Measurements from ENCODE around the gene SELENOM. TPM values are rescaled to one million over a fixed set of nuclear protein-coding genes. Genes with fewer than 3 reads are reported as not detected.

The SELENOM gene
- total RNA-seq, 1 donor from 2014 or later, result 48.2 TPM

DNA sequence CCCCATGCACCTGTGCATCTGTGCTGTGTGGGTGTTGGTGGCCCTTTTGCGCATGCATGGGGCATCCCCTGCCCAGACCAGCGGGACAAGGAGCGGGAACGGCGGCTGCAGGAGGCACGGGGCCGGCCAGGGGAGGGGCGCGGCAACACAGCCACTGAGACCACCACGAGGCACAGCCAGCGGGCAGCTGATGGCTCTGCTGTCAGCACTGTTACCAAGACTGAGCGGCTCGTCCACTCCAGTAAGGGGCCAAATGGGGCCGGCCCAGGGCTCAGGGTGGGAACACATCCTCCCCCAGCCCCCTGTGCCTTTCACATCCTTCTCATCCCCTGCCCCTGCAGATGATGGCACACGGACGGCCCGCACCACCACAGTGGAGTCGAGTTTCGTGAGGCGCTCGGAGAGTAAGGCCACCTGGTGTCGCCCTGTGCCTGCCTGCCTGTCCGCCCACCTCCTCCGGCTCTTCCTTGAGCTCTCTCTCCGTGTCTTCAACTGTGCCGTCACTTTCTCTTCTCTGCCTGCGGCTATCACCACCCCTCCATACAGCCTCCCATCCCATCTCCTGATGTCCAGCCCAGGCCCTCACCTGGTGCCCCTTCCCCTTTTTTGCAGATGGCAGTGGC lies 10.6 kb downstream of the SELENOM start:
- ATAC-seq, result no peak
- intact Hi-C loops (cut with DNase I), result no loop called here
- peak; percentile 40 for DNase-seq (ENCODE audit: missing footprints)

DNA sequence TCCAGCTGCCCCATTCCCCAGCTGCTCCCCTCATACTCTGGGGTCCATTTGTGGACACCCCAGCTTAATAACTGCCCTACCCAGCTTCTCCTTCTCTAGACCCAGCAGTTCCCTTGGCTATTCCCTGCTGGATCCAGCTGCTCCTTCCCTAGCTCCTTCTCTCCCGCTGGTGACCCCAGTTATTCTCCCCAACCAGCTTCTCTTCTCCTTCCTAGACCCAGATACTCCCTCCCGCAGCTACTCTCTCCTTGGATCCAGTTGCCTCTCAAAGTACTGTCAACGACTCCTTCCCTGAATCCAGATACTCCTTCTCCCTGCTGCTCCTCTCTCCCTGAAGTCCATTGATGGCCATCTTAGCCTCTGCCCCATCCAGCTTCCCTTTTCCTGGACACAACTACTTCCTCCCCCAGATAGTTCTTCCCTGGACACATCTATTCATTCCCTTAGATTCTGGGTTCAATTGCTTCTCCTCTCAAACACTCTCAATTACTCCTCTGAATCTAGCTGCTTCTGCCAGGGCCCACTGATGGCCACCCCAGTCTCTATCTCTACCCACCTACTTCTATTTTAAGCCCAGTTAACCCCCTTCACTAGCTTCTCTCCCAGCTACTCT lies 11.6 kb downstream of the SELENOM start:
- ATAC-seq (no peak), DNase-seq (ENCODE audit: missing footprints) (no peak)
- intact Hi-C loops (cut with DNase I), result loop anchor here (2.0 kb wide), 1 partner anchor 23 kb away; no protein-coding TSS in a partner anchor

DNA sequence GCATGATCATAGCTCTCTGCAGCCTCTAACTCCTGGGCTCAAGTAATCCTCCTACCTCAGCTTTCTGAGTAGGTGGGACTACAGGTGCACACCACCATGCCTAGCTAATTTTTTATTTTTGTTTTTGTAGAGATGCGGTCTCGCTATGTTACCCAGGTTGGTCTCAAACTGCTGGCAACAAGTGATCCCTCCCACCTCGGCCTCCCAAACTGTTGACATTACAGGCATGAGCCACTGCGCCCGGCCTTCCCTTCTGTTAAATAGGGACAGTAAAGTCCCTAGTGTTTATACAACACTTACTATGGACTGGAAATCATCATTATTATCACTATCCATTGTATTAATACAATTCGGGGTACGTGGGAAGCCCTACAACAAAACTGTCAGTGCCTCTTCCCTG lies 12.6 kb downstream of the SELENOM start:
- intact Hi-C loops (cut with DNase I), result loop anchor here (2.0 kb wide), 1 partner anchor 24 kb away; no protein-coding TSS in a partner anchor
- peak; percentile 53 for DNase-seq (ENCODE audit: missing footprints)
- no peak for ATAC-seq

DNA sequence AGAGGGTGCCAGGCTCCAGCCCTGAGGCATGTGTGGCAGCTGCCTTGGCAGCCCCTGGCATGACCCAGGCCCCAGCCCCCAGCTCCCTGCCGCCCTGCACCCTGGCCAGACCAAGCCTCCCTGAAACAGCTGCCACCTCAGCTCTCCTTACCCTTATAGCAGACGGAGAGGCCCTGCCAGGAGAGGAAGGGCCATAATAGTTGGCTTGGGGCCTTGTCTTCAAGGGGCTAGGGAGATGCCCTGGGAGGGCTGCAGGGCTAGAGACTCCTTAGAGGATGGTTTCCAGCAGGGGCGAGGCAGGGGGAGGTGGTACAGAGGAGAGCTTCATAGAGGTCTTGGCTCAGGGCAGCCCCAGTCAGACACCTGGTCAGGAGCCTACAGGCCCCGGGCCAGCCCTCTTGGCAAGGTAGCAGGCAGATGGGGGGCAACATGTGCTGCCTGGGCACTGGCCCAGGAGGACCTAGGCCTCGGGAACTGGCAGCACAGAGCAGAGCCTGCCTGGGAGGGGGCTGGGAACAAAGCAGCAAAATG lies 13.3 kb downstream of the SELENOM start:
- DNase-seq (ENCODE audit: missing footprints) (peak; percentile 85), ATAC-seq (peak; percentile 71)
- intact Hi-C loops (cut with DNase I), result loop anchor here (2.0 kb wide), 1 partner anchor 25 kb away; no protein-coding TSS in a partner anchor

DNA sequence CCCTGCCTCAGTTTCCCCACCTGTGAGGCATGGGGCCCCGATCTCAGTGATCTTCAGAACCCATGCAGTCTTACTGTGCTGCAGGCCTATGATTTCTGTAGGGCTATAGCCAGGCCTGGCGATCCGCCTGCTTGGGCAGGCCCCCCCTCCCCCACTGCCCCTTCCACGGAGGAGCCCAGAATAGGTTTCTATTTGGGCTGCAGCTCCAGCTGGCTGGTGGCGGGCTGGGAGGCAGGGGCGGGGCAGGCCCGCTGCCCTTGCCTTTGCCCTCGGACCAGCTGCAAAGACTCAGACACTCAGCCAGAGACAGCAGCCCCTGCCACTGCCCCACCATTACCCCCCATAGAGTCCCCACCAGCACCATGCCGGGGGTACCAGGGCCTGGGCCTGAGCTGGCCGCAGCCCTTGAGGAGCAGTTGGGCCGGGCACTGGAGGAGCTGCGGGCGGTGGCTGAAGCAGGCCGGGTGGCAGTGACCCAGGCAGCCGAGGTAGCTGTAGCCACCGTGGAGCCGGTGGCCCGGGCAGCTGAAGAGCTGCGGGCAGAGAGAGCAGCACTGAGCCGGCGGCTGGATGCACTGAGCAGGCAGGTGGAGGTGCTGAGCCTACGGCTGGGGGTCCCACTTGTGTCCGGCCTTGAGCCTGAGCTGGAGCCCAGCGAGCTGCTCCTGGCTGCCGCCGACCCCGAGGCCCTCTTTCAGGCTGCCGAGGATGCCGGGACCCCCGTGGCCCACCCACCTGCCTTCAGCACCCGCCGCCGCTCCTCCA lies 14.1 kb downstream of the SELENOM start:
- intact Hi-C loops (cut with DNase I), result no loop called here
- DNase-seq (ENCODE audit: missing footprints) (peak; percentile 79), ATAC-seq (peak; percentile 78)

DNA sequence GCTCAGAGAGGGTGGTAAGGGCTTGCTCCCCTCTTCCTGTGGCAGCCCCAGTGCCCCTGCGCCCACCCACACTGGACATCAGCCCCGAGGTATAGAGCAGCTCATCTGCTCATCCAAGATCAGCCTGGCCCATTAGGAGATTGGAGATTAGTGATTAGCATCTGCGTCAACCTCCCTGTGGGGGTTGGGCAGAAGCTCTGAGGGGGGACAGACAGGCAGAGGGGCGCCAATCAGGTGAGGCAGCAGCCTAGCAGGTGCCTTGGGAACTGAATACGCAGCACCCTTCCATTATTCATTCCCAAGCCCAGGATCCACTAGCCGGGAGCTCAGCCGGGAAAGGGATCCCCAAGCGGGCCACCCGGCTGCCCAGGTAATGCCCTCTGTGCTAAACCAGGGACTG lies 15.2 kb downstream of the SELENOM start:
- DNase-seq (ENCODE audit: missing footprints) (no peak), ATAC-seq (no peak)

DNA sequence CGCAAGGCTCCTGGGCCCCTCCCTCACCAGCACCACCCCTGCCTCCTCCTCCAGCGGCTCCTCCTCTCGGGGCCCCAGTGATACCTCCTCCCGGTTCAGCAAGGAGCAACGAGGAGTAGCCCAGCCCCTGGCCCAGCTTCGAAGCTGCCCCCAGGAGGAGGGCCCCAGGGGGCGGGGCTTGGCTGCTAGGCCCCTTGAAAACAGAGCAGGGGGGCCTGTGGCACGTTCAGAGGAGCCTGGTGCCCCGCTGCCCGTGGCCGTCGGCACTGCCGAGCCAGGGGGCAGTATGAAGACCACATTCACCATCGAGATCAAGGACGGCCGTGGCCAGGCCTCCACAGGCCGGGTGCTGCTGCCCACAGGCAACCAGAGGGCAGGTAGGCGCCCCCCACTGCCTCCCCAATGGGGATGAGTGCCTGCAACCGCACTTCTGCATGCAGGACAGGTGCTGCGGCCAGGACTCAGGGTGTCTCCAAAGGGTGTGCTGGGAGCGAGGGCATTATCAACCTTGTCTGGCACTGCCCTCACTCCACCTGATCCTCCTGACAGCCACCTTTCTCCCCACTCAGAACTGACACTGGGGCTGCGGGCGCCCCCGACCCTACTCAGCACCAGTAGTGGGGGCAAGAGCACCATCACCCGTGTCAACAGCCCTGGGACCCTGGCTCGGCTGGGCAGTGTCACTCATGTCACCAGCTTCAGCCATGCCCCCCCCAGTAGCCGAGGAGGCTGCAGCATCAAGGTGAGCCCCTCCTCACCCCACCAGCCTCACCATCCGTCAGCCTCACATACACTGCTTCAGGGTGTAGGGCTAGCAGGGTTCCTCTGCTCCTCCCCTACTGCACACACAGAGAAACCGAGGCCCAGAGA lies 16.0 kb downstream of the SELENOM start:
- ATAC-seq (no peak), DNase-seq (ENCODE audit: missing footprints) (peak; percentile 59)
- intact Hi-C loops (cut with DNase I), result no loop called here

More for the DNA sequence above, 15.2 kb downstream of the SELENOM start:
- intact Hi-C loops (cut with DNase I), result no loop called here

DNA sequence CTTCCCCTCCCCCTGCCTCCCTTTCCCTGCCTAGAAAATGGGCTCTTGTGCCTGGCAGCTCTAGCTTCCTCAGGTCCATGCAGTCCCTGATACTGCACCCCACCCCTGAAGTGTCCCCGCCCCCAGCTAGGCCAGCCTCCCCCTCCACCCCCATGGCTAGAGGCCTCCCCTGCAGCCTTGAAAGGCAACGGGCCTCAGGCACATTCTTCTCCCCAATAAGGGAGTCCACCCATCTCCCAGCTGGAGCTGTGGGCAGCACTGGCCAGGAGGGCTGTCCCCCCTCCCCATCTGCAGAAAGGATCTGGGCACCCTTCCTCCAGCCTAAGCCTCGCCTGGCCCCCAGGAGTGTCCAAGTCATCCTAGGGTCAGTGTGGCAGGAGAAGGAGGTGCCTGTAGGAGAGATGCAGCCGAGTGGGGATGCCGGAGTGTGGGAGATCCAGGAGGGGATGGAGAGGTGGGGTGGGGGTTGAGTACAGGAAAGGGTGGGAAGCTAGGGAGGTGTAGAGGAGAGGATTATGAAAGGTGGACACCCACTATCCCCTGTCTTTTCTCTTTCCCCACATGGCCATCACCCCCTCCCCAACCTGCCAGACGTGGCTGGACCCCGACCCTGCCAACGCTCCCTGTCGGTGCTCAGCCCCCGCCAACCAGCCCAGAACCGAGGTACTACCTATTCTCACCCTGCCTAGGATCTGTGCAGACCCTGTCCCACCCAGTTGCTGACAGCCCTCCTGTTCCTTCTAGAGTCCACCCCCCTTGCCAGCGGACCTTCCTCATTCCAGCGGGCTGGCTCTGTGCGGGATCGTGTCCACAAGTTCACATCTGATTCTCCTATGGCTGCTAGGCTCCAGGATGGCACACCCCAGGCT lies 16.9 kb downstream of the SELENOM start:
- ATAC-seq, result no peak
- intact Hi-C loops (cut with DNase I), result no loop called here
- no peak for DNase-seq (ENCODE audit: missing footprints)

DNA sequence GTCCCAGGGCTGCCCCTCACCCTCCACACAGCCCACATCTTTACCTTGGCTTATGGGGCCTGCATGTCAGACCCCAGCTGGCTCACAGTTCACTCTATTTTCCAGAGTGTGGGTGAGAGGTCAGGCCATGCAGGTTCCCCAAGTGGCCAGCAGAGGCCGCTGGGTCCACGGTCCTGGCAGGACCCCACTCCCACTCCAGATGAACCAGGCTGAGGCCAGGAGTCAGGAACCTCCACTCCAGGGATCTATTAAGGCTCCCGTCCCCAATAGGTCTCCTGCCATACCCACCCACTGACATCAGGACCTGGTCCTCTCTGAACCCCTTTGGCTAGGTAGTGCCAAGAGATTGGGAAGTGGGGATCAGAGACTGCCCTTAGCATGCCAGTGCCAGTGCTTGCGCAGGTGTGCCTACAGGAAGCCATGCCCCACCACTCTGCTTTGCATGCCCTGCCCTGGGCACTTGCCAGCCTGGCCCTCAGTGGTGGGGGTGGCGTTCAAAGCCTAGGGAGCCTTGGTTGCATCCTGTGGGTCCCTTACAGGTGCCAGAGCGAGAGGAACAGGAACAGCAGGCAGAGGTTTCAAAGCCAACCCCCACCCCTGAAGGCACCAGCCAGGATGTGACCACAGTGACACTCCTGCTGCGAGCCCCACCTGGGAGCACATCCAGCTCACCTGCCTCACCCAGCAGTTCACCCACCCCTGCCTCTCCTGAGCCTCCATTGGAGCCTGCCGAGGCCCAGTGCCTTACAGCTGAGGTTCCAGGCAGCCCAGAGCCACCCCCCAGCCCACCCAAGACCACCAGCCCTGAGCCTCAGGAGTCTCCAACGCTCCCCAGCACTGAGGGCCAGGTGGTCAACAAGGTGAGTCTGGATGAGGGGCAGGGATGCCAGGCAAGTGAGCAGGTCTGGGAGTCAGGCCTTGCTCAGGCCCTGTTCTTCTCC lies 17.9 kb downstream of the SELENOM start:
- intact Hi-C loops (cut with DNase I), result loop anchor here (1.0 to 5.0 kb wide), 3 partner anchors 17 to 143 kb away; partner anchors contain the start of gene SELENOM
- DNase-seq (ENCODE audit: missing footprints), result peak; percentile 77
- ATAC-seq, result peak; percentile 18

DNA sequence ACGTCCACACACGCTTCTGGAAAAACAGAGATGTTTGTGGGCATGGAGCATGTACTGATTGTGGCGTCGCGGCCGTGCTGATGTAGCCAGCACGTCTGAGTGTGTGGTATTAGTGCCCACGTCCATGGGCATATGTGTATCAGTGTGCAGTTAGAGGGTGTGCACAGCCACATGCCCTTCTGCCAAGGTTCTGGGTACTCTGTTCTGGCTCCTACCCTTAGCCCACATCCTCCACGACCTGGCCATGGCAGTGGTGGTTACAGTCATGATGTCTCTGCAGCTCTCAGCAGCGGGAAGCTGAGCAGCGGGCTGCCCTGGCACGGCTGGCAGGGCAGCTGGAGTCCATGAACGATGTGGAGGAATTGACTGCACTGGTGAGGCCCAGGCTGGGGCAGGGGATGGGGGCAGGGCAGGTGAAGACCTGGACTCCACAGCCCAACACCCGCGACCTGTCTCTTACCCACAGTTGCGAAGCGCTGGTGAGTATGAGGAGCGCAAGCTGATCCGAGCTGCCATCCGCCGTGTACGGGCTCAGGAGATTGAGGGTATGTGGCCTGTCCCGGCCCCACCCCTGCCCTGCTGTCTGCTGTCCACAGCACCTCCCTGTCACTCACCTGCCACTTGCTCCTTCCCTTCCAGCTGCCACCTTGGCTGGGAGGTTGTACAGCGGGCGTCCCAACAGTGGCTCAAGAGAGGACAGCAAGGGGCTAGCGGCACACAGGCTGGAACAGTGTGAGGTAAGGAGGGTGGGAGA lies 19.0 kb downstream of the SELENOM start:
- DNase-seq (ENCODE audit: missing footprints), result peak; percentile 60
- intact Hi-C loops (cut with DNase I), result loop anchor here (2.0 to 5.0 kb wide), 2 partner anchors 18 to 144 kb away; partner anchors contain the start of gene SELENOM
- ATAC-seq, result no peak

DNA sequence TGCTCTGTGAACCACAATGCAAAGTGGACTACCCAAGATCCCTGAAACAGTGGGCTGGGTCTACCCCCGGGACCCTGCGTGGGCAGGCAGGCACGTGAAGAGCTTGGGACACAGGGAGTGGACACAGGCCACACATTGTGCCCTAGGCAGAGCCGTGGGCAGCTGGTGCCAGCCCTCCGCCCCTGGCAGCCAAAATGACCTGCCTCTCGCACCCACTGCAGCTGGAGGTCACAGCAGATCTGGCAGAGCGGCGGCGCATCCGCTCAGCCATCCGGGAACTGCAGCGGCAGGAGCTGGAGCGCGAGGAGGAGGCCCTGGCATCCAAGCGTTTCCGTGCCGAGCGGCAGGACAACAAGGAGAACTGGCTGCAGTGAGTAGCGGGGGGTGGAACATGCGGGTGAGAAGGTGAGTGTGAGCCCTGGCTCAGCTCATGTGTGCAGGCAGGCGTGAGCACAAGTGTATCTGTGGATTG lies 19.6 kb downstream of the SELENOM start:
- no peak for DNase-seq (ENCODE audit: missing footprints)
- ATAC-seq, result no peak
- intact Hi-C loops (cut with DNase I), result loop anchor here (2.0 to 5.0 kb wide), 2 partner anchors 19 to 145 kb away; partner anchors contain the start of gene SELENOM

DNA sequence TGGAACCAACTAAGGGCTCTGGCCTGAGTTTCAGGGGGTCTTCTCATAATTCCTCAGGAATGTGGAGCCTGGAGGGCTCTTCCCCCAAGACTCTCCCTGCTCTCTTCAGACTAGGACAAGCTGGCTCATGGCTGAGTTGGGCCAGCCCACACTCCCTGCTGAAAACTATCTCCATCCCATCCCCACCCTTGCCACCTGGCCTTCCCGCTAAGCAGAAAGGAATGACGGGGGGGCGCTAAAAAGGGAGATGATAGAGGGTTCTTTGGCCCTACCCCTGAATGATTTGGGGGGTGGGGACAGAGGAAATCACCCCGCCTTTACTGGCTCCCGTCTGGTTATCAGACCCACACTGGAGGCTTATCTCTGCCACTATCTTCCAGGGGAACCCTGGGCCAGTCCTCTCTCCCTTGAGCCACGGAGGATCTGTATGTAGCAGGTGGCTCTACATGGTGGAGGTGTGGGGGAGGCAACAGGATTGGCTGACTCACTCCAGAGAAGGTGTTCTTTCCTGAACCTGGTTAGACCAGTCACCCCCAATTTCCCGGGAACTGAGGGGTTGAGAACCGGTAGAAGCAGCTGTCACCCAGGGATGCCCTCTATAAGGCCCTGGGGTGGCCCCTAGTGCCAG lies 20.6 kb downstream of the SELENOM start:
- DNase-seq (ENCODE audit: missing footprints) (no peak), ATAC-seq (no peak)
- intact Hi-C loops (cut with DNase I), result loop anchor here (5.0 kb wide), 1 partner anchor 145 kb away; no protein-coding TSS in a partner anchor

DNA sequence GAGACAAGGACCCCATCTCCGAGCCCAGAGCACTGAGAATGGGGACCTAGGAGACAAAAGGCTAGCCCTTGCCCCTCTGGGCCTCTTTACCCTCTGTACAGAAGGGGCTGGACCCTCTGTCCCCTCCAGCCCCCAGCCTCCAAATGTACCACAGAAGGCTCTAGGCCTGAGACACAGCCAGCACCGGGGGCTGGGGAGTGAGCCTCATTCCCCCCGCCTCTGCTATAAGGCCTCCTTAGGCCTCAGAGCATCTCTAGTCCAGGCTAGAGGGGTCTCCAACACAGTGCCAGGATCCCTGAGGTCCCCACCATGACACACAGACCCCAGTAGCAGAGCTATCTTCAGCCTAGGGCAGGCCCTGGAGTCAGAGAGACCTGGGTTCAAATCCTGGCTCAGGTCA lies 21.4 kb downstream of the SELENOM start:
- intact Hi-C loops (cut with DNase I), result loop anchor here (1.0 to 5.0 kb wide), 2 partner anchors 117 to 146 kb away; partner anchors contain the start of gene TUG1
- ATAC-seq, result no peak
- peak; percentile 50 for DNase-seq (ENCODE audit: missing footprints)

DNA sequence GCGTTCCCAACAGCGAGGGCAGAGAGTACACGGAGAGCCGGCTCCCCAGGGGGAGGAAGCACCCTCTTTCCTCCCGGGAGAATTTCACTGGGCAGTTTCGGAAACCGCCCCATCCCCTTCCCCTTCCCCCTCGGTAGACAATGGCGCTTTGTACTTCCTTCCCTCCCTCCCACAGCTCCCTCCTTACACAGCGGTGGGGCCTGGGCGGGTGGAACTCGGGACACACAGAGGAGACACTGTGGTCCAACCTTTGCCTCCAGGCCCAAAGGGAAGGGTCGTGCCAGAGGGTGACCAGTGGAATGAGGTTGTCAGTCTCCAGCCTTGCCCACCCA lies 21.9 kb downstream of the SELENOM start:
- DNase-seq (ENCODE audit: missing footprints) (peak; percentile 75), ATAC-seq (peak; percentile 24)
- intact Hi-C loops (cut with DNase I), result loop anchor here (1.0 to 5.0 kb wide), 2 partner anchors 116 to 147 kb away; partner anchors contain the start of gene TUG1
